ENCODE data around the gene ERFL. TPM values are rescaled to one million over a fixed set of nuclear protein-coding genes. Genes with fewer than 3 reads are reported as not detected.
A peak's percentile ranks its signal among the peaks of the same experiment; 100 is the strongest.

The ERFL gene
- total RNA-seq = not detected in 2 replicates

DNA sequence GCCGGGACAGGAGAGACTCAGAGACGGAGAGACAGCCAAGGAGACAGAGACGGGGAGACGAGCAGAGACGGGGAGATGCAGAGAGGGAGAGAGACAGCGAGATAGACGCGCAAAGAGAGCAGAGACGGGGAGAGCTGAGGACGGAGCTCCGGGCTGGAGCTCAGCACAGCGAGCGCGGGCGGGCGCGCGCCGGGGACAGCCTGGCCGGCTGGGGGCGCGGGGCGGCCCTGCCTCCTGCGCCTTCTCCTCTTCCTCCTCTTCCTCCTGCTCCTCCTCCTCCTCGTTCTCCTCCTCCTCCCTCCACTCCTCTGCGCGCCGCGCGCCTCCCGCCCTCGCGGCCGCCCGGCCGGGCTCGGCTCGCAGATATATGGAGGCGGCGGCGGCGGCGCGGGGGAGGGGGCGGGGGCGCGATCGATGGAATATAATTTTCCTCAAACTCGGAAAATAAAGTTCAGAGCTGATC is at the start of gene ERFL:
TSS of gene ERFL (minus strand) at position 229 of the 463 bp plus-strand sequence. CDS start 15,530 bp downstream, outside the sequence.
- peak; percentile 21 for DNase-seq

DNA sequence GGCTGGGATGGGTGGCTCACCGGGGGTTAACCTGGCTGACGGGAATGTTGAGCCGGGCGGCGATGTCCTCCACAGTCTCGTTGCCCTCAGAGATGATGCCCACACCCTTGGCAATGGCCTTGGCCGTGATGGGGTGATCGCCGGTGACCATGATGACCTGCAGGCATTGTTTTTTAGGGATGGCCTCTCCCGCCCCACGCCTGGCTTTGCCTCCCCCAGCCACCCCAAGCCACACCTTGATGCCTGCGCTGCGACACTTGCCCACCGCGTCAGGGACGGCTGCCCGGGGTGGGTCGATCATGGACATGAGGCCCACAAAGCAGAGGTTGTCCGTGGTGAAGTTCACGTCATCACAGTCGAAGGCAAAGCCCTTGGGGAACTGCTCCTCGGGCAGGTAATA is 49.7 kb upstream of the ERFL start:
- DNase-seq = no peak

DNA sequence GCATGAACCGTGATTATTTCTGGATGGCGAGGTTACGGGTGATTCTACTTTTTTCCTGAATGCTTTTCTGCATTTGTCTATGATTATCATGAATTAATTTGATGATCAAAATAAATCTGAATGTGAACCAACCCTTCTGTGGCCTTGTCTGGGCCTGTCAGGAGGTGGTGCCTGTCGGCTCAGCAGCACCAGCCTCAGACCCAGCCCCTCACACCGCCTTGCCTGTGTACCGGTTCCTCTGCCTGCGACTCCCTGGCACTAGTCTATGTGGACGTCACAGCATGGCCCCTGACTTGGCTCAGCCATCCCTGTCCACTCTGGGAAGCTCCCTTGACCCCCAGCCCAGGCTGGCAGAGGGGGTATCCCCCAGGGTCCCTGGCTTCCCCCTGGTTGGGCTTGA is 46.4 kb upstream of the ERFL start:
- DNase-seq = no peak

DNA sequence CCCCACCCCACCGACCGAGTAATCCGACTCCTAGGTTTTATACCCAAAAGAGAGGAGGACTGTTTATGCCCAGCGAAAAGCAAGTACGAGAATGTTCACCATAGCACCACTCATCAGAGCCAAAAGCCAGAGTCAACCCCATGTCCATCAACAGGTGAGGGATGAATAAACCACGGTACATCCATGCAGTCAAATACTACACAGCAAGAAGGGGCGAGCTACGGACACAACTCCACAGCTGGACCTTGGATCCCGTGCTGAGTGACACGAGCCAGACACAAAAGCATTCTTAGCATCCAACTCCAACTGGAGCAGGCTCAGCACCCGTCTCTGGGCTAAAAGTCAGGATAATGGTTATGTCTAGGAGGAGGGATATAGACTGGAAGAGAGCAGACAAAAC is 43.1 kb upstream of the ERFL start:
- no peak for DNase-seq

DNA sequence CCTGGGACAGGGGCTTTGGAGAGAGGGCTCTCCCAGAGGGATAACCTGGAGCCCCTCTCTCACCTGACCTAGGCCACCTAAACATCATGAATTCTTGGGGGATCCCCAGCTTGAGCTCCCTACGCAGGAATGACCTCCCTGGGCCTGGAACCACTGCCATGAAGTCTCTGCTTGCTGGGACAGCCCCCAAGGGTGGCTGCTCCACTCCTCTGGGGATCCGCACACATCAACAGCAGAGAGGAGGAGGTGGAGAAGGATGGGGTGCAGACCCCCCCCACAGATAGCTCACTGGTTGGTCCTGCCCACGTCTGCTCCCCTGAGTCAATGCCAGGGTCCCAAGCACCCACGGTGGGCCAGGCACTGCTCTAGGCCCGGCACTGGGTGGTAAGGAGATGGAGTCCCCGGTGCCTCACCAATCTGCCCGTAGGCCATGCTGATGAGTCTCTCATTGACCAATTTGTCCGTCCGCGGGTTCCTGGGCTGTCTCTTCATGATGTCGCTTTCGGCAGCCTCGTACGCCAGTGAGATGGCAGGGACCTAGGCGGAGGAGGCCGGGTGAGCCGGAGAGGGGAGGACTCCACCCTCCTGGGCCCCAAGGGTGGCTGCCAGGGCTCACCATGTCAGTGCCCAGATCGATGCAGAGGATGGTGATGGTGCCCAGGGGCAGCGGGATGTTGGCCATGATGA is 41.7 kb upstream of the ERFL start:
- no peak for DNase-seq

DNA sequence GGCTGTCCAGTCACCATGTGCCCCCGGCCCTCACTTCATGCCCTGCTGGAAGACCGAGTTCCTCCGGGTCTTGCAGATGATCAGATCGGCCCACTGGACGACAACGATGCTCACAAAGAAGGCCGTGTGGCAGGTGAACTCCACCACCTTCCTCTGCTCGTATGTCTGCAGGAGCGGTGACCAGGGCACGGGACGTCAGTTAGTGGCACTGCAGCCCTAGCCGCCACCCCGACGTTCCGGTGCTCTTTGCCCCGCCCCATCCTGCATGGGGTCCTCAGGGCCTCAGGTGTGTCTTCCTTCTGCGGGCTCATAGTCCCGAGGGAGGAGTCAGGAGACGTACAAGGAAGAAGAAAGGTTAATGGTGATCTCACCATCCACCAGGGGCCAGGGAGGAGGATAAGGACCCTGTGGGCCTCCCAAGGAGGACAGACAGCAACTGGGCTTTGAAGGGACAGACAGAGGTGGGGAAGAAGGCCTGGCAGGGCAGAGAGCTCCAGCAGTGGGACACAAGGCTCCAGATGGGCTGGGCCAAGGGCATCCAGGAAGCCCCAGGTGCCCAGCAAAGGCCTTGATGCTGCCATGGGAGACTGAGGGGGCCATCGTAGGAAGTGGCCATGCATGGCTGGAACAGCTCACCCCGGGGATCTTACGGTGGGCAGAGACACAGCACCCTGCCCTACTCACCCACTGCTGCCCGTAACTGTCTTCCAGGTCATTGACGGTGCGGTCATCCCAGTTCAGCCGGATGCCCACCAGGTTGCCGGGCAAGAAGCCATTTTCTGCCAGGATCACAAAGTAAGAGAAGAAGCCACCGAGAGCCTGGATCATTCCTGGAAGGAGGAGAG is 40.7 kb upstream of the ERFL start:
- DNase-seq = no peak

DNA sequence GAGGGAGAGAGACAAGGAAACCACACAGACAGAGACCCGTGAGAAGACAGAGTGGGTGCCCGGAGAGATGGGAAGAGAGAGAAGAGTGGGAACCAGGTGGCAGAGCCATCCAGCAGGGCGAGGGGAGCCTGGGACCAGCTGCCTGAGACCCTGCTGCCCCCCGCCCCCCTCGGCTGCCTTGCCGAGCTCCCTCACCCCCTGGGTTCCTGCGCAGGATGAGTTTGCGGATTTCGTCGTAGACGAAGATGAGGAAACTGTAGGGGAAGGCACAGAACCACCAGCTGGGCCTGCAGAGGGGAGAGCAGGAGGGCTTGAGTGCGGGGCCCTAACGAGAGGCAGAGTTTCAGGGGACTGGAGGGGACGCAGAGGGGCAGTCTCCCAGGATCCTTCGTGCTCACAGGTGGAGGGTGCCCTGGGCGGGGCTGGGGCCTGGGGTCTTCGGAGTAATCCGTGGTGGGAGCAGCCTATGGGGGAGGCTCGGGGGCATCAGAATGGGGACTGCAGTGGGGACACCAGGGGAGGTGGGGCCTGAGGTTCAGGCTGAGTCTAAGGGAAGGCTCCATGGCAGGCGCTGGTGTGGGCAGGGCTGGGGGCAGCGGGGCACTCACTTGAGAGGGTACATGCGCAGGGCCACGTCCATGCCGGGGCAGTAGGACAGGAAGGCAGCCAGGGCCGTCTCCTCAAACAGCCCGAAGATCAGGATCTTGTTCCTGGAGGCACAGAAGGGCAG is 39.0 kb upstream of the ERFL start:
- no peak for DNase-seq

DNA sequence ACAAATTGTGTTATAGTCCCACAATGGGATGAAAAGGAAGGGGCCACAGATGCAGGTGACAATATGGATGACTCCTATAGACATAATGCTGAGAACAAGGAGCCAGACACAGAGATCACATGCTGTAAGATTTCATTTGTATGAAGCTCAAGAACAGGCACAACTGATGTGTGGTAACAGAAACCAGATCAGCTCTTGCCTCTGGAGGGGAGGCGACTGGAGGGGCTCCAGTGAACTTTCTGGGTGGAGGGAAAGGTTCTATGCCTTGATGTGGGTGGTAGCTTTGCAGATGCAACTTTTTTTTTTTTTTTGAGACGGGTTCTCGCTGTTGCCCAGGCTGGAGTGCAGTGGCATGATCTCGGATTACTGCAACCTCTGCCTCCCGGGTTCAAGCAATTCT is 36.9 kb upstream of the ERFL start:
- no peak for DNase-seq

DNA sequence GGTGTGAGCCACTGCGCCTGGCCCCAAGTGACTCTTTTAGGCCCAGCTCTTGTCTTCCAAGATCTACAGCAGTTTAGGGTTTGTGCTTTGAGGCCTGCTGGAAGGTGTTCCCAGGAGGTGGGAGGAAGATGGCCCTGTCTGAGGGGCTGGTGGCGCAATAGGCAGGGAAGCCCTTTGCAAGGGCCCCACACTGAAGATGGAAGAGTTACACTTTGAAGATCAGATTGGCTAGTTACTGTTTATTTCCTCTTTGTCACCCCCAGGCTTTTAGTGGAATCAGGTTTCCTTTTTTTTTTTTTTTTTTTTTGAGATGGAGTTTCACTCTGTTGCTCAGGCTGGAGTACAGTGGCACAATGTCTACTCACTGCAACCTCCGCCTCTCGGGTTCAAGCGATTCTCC is 32.7 kb upstream of the ERFL start:
- no peak for DNase-seq

DNA sequence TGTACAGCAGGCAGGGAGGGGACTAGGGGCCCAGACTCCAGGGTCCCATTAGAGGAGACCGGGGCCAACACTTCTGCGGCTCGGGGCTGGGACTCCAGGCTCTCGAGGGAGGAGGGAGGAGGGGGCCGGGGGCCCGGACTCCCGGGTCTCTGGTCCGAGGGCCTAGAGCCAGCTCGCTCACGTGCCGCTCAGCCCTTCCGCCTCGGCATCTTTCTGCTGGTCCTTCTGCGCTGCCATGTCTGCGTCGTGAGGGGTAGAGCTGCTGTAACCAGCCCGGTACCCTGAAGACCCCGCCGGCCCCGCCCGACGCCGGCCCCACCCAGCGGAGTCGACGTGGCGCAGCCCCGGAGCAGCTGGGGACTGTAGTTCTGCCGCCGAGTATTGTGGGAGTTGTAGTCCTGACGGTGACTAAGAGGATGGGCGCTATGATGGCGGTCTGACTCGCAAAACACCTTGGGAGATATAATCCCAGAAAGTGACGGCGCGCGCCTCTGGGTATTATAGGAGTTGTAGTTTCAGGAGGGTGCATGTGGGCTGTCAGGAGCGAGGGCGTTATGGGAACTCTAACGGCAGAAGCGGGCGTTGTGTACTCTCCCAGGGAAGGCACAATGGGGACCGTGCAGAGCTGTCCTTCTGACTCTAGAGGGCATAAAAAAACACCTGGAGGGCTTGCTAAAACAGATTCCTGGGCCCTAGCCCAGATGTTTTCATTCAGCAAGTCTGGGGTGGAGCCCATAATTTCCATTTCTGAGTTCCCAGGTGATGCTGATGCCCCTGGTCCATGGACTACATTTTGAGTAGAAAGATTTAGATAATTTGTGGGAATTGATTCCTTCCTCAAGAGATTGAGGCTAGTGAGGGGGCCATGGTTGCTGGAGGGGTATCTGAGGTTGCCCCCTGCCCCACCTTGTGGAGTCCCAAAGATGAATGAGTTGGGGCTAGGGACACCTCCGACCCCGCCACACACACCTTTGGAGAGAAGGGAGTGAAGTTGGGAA is 31.1 kb upstream of the ERFL start, which contains the start of gene RABAC1:
TSS of gene RABAC1 (minus strand) at position 266 of the 998 bp plus-strand sequence. CDS start at position 237, 29 bp downstream.
- peak; percentile 91 for DNase-seq

DNA sequence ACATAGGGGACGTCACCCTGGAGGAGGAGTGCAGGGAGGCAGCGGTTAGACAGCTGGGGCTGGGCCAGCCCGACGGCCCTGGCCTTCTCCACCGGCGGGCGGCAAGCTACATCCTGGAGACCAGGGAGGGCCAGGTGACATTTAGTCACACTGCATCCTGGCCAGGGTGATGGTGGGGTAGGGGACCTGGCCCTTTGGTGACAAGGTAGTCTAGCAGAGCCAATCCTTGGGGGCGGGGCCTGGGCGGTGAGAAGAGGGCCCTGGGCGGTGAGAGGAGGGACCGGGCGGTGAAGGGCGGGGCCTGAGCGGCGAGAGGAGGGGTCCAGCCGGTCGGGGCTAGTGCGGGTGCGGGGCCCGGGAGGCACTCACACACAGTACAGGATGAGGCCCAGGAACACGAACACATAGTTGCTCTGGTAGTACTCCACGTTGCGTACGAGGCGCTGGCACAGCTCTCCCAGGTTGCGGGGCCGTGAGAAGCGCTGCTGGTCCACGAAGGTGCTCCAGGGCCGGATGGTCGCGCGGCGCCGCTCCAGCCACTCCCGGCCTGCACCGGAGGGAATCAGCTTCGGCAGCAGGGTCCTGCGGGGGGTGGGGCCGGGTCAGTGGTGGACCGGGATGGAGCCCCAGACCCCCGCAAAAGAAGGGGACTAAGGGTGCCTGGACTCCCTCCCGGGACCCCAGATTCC is 30.3 kb upstream of the ERFL start:
- DNase-seq = peak; percentile 75

DNA sequence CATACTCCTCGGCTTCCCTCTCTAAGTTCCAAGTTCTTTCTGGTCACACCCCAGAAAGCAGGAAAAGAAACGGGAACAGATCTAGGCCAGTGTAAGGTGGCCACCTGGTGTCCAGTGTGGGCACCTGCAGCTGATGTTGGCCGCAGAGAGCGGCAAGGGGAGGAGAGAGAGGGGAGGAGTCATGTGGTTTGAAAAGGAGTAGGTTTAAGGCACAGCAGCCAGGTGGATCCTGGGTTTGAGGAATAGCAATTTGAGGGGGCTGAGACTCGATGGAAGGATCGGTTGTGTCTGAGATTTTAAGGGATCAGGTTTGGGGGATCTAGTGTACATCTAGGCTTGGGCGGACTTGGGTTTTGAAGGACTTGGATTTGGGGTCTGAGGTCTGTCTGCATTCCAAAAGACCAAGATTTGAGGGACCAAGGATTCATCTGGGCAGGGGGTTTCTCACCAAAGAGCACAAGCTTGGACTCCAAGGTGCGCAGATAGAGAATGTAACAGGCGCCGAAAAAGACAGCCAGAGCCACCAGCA is 29.7 kb upstream of the ERFL start:
- peak; percentile 90 for DNase-seq

DNA sequence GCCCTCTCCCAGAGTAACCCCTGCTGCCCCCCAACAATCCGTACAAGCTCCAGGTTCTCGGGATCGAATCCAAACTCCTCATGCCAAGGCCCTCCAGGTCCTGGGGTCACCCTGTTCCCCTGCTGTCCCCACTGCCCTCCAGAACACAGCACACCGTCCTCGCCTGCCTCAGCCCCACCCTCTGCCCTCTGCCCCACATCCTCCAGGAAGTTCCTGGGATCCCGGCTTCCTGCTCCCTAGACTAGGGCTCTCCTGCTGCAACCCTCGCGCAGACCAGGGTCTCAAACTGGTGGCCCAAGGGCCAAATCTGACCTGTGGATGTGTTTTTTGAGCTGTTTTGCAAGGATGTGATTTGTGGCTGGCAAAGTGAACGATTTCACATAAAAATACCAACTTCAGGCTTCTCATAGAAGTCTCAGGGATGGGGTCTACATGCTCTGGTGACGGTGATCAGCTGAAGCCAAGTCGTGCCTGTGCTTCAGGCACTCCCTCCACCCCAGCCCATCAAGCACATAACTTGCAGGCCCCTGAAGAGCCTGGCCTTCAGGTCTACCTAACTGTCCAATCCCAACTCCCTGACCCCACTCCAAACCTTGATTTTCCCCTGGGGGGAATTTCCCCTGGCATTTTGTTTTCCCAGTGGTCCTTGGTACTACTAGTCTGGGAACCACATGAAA is 29.1 kb upstream of the ERFL start:
- no peak for DNase-seq

DNA sequence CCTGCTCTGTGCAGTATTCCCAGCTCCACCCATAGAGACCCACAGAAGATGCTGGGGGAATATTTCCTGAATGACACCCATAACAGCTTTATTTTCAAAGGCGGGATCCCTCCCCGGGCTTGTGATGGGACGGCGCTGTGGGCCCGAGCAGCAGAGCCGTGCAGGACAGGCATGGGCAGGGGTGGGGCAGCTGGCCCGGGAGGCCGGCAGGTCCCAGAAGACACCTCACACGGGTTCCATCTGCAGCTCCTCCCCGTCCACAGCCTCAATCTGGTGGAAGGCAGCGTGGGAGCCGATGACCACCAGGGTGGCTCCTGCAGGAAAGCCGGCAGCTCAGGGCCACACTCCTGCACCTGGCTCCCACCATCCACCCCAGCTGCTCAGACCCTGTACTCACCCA is 28.4 kb upstream of the ERFL start:
- no peak for DNase-seq

DNA sequence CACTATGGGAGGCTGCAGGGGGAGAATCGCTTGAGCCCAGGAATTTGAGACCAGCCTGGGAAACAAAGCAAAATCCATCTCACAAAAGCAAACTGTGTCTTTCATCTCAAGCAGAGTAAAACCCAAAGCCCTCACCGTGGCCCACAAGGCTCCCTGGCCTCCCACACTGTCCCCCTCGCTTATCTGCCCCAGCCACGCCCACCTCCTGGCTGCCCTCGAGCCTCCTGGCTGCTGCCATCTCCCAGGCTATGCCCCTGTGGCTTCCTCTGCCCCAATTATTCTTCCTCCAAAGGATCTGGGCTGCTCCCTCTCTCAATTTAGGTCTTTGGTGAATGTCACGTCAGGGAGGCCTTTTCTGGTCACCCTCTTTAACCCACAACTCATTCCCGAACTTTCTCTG is 27.3 kb upstream of the ERFL start:
- no peak for DNase-seq

DNA sequence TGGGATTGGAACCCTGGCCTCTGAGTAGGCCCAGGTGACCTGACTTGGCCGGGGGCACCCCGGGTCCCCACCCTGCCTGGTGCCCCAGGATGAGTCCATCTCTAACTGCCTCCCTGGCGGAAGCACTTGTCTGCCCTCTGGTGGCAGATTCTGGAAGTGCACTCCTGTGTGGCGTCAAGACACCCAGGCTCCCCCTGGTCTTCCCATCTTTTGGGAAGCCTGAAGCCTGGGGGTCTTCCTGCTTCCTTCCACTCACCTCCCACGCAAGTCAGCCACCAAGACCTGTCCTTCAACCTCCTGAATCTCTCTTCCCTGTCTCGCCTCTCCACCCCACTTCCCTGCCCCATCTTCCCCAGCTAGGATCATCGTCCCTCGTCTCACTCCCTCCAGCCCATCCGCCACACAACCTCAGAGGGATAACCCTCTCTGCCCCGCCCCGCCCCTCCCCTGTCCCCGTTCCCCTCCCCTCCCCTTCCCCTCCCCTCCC is 23.5 kb upstream of the ERFL start:
- peak; percentile 83 for DNase-seq

DNA sequence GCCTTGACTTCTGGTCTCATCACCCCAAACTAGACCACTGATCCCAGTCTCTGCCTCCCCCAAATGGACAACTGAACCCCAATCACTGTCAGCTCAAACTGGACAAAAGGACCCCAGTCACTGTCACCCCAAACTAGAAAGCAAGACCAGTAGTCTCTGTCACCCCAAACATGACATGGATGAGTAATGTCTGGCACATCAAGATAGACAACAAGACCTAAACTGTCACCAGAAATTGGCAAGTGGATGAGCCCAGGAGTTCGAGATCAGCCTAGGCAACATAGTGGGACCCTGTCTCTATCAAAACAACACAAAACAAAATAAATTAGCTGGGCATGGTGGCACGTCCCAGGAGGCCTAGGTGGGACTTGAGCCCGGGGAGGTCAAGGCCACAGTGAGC is 18.8 kb upstream of the ERFL start:
- DNase-seq = no peak

DNA sequence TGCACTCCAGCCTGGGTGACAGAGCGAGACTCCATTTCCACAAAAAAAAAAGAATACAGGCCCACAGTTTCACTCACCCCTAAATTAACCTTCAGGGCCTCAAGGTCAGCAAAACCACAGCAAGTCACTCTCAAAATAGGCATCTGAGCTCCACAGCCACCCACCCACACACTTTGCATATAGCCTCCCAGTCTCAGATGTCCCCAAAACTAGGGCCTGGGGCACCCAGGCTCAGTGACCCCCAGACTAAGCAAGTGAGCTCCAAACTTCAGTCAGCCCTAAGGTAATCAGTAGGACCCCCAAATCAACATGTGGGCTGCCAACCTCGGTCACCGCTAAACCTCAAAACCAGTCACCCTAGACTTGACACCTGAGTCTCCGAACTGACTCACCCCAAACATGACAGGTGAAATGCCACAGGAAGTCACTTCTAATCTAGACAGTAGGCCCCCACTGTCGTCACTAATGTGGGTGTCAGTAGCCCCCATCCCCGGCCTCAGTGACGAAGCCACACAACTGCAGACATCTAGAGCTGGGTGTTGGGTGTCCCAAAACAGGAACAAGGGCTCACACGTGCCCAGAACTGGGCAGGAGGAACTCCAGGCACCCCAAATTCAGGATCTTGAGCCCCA is 17.0 kb upstream of the ERFL start:
- no peak for DNase-seq

DNA sequence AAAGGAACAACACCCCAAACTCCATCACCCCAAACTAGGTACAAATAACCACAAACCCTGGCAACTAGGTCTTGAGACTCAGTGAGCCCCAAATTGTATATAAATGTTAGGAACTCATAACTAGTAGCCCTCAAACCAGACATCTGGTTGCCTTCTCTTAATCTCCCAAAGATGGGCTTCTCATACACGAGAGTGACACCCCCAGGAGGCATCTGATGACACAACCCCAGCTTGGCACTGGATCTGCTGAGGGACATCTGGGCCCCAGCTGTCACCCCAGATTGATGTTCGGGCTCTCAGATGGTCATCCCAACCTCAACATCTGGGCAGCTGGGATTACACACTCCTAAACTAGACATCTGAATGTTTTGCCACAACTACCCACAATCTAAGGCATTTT is 16.1 kb upstream of the ERFL start:
- DNase-seq = no peak

Data from dermis blood vessel endothelial cell (primary cell).